H9 (cell line): Measurements from ENCODE around the gene IGFALS. TPM values are rescaled to one million over a fixed set of nuclear protein-coding genes. Genes with fewer than 3 reads are reported as not detected.

Experiments used
- DNase-seq: peaks from one replicate; pipeline ENCODE4 v3.0.0-alpha.2; 2017
- H2AFZ ChIP-seq: one replicate; pipeline ENCODE4 v1.6.1; 2013; ENCODE audit warnings: mild to moderate bottlenecking, low read length, control low read depth, moderate library complexity
- H2AK5ac ChIP-seq: 2 replicates; pipeline ENCODE4 v1.6.1; 2013; ENCODE audit warnings: low read length, control low read depth, mixed read lengths; ENCODE audit not compliant: insufficient read length
- H2BK120ac ChIP-seq: one replicate; pipeline ENCODE4 v1.6.1; 2013; ENCODE audit warnings: low read depth, mild to moderate bottlenecking, low read length, control low read depth, inconsistent platforms; ENCODE audit not compliant: poor library complexity, severe bottlenecking
- H2BK12ac ChIP-seq: 2 replicates; pipeline ENCODE4 v1.6.1; 2013; ENCODE audit warnings: low read length, control low read depth, mixed read lengths, low read depth; ENCODE audit not compliant: insufficient read length
- H2BK15ac ChIP-seq: 2 replicates; pipeline ENCODE4 v1.6.1; 2013; ENCODE audit warnings: low read depth, low read length, control low read depth
- H2BK20ac ChIP-seq: one replicate; pipeline ENCODE4 v1.6.1; 2013; ENCODE audit warnings: low read depth, mild to moderate bottlenecking, low read length, control low read depth, inconsistent platforms; ENCODE audit not compliant: poor library complexity, severe bottlenecking
- H2BK5ac ChIP-seq: 2 replicates; pipeline ENCODE4 v1.6.1; 2013; ENCODE audit warnings: low read length, control low read depth, mixed read lengths; ENCODE audit not compliant: insufficient read length
- H3K14ac ChIP-seq: 2 replicates; pipeline ENCODE4 v1.6.1; 2013; ENCODE audit warnings: low read length, control low read depth; ENCODE audit not compliant: insufficient read depth
- H3K18ac ChIP-seq: 2 replicates; pipeline ENCODE4 v1.6.1; 2013; ENCODE audit warnings: low read depth, mild to moderate bottlenecking, mixed read lengths, low read length, control low read depth; ENCODE audit not compliant: insufficient read length
- H3K23ac ChIP-seq: 2 replicates; pipeline ENCODE4 v1.6.1; 2013; ENCODE audit warnings: low read length, control low read depth, mixed read lengths, low read depth; ENCODE audit not compliant: insufficient read length
- H3K23me2 ChIP-seq: 2 replicates; pipeline ENCODE4 v1.6.1; 2013; ENCODE audit warnings: low read depth, mild to moderate bottlenecking, mixed read lengths, low read length, control low read depth; ENCODE audit not compliant: insufficient read length, poor library complexity, severe bottlenecking
- H3K27ac ChIP-seq: 2 replicates; pipeline ENCODE4 v1.5.1; 2013; ENCODE audit warnings: low read length, control low read depth, mixed read lengths, low read depth; ENCODE audit not compliant: insufficient read length
- H3K27me3 ChIP-seq: 2 replicates; pipeline ENCODE4 v1.6.1; 2013; ENCODE audit warnings: low read length, control low read depth, inconsistent platforms; ENCODE audit not compliant: insufficient read depth
- H3K4ac ChIP-seq: 2 replicates; pipeline ENCODE4 v1.6.1; 2013; ENCODE audit warnings: low read depth, mild to moderate bottlenecking, control low read depth, inconsistent platforms, low read length, moderate library complexity
- H3K4me1 ChIP-seq: 2 replicates; pipeline ENCODE4 v1.6.1; 2013; ENCODE audit warnings: low read length, control low read depth, inconsistent platforms; ENCODE audit not compliant: insufficient read depth
- H3K4me2 ChIP-seq: 2 replicates; pipeline ENCODE4 v1.6.1; 2013; ENCODE audit warnings: low read length, control low read depth, mixed read lengths; ENCODE audit not compliant: insufficient read length, insufficient read depth
- H3K56ac ChIP-seq: 2 replicates; pipeline ENCODE4 v1.6.1; 2013; ENCODE audit warnings: low read depth, mild to moderate bottlenecking, mixed read lengths, low read length, control low read depth; ENCODE audit not compliant: insufficient read length
- H3K79me1 ChIP-seq: 2 replicates; pipeline ENCODE4 v1.6.1; 2013; ENCODE audit warnings: low read depth, mild to moderate bottlenecking, moderate library complexity, low read length, control low read depth, inconsistent platforms; ENCODE audit not compliant: insufficient read depth, poor library complexity, severe bottlenecking
- H3K79me2 ChIP-seq: 2 replicates; pipeline ENCODE4 v1.6.1; 2013; ENCODE audit warnings: low read length, control low read depth, inconsistent platforms; ENCODE audit not compliant: insufficient read depth
- H3K9ac ChIP-seq: 2 replicates; pipeline ENCODE4 v1.6.1; 2013; ENCODE audit warnings: low read length, control low read depth, mixed read lengths; ENCODE audit not compliant: insufficient read length; ENCODE audit errors: extremely low read depth
- H3K9me3 ChIP-seq: one replicate; pipeline ENCODE4 v1.6.1; 2013; ENCODE audit warnings: low read depth, low read length, inconsistent platforms; ENCODE audit not compliant: control insufficient read depth
- H3T11ph ChIP-seq: one replicate; pipeline ENCODE4 v1.6.1; 2013; ENCODE audit warnings: mild to moderate bottlenecking, low read length, control low read depth, inconsistent platforms
- H4K20me1 ChIP-seq: one replicate; pipeline ENCODE4 v1.6.1; 2013; ENCODE audit not compliant: control insufficient read depth, insufficient read length, insufficient read depth
- H4K5ac ChIP-seq: 2 replicates; pipeline ENCODE4 v1.6.1; 2013; ENCODE audit warnings: low read depth, mild to moderate bottlenecking, mixed read lengths, low read length, control low read depth; ENCODE audit not compliant: insufficient read length
- H4K8ac ChIP-seq: replicated peaks from 2 replicates; pipeline ENCODE4 v1.6.1; 2013; ENCODE audit warnings: low read length, control low read depth, mixed read lengths, low read depth; ENCODE audit not compliant: insufficient read length
- H4K91ac ChIP-seq: 2 replicates; pipeline ENCODE4 v1.6.1; 2013; ENCODE audit warnings: low read depth, mild to moderate bottlenecking, moderate library complexity, mixed read lengths, low read length, control low read depth; ENCODE audit not compliant: insufficient read length
- H3K27ac Mint-ChIP-seq, 3 experiments: 2 replicates in 2 of 3; 3 replicates in 1 of 3; pipeline ENCODE4 v1.8.0; 2020 to 2021; ENCODE audit warnings: mixed read lengths in 3 of 3, mild to moderate bottlenecking in 1 of 3, moderate library complexity in 1 of 3
- H3K27me3 Mint-ChIP-seq: 2 replicates; pipeline ENCODE4 v1.8.0; 2021; ENCODE audit warnings: low read depth, mild to moderate bottlenecking, moderate library complexity, mixed read lengths
- H3K36me3 Mint-ChIP-seq, 3 experiments: 2 replicates in 2 of 3; 3 replicates in 1 of 3; pipeline ENCODE4 v1.8.0; 2020 to 2021; ENCODE audit warnings: low read depth in 3 of 3, mixed read lengths in 3 of 3; ENCODE audit not compliant: insufficient read depth in 1 of 3
- H3K4me1 Mint-ChIP-seq, 2 experiments: 2 replicates each; pipeline ENCODE4 v1.8.0; 2020; ENCODE audit warnings: mixed read lengths in 2 of 2
- H3K4me3 Mint-ChIP-seq, 2 experiments: 2 replicates in 1 of 2; 3 replicates in 1 of 2; pipeline ENCODE4 v1.8.0; 2020 to 2021; ENCODE audit warnings: mild to moderate bottlenecking in 2 of 2, mixed read lengths in 2 of 2, moderate library complexity in 1 of 2
- H3K9me3 Mint-ChIP-seq, 2 experiments: 2 replicates in 1 of 2; 3 replicates in 1 of 2; pipeline ENCODE4 v1.8.0; 2020; ENCODE audit warnings: mild to moderate bottlenecking in 2 of 2, mixed read lengths in 2 of 2, moderate library complexity in 1 of 2
- WGBS: extraction: QIAGEN DNeasy Blood & Tissue Kit; methylation state at CpG from one replicate; pipeline ENCODE4 v1.1.7; 2013; ENCODE audit warnings: missing lambda C conversion rate, low lambda C conversion rate, mixed read lengths; ENCODE audit not compliant: insufficient read length; ENCODE audit errors: extremely low coverage; 5-methylcytosine and 5-hydroxymethylcytosine counted together
- total RNA-seq: library from RNA; stranded (reverse); gene quantifications from 2 replicates; pipeline ENCODE4 v1.2.1, GENCODE V29; 2021
- TF ChIP-seq, protein P1 (sequence below): fragments of 200-600 bp; sonication (generic); conservative IDR thresholded peaks from 3 replicates; pipeline ENCODE4 v1.8.0; 2021; ENCODE audit warnings: antibody characterized with exemption, mild to moderate bottlenecking

The IGFALS gene
- total RNA-seq, 1 experiment from 2014 or later, result not detected

DNA sequence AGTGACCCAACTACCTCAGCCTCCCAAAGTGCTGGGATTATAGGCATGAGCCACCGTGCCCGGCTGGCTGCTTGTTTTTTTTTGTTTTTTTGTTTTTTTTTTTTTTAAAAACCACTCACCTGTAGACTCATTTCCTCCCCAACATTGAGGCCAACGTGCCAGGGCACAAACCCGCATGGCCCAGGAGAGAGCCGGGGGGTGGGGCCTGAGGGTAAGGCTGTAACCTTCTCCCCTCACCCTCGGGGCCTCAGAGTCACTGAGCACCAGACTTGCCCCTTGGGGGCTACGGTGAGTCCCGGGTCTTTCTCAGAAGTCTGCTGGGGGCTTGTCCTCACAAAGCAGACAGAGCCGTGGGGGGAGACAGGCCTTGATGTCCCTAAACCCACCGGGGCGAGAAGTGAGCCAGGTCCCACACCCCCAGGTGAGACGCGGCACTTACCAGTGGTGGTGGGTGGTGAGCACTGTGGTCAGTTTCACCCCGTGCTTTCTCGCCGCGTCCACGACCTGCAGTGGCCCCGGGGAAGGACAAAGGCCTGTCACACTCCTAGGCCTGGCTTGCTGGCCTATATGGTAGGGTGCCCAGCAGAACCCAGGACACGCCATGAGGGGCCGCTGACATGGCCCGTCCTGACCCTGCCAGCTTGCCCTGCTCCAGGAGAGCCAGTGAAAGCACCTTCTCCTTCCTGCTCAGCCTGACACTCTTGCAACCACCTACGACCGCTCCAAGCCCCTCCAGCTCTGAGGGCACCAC is 28.5 kb upstream of the IGFALS start:
- Histone ChIP-seq H2AK5ac (no peak overlapping the region), H3K79me1 (peaks cover 4% of the 10 kb centered on the region), H3K56ac (no peak overlapping the region), H3K4me2 (no peak overlapping the region), H2BK12ac (no peak overlapping the region), H4K20me1 (no peaks in the 10 kb centered on the region), H2BK5ac (no peak overlapping the region), H3K14ac (no peak overlapping the region), H3K79me2 (no peaks in the 10 kb centered on the region), H3K18ac (no peak overlapping the region), H3K23ac (no peak overlapping the region), H2AFZ (no peak overlapping the region), H3K9me3 (no peaks in the 10 kb centered on the region), H4K91ac (no peak overlapping the region), H3K27me3 (no peaks in the 10 kb centered on the region), H3K27ac (no peak overlapping the region), H3K4me1 (no peaks in the 10 kb centered on the region; the same call in 1 of the 2 replicates), H2BK15ac (no peak overlapping the region), H2BK120ac (no peak overlapping the region), H3K4ac (no peak overlapping the region), H3K9ac (no peak overlapping the region), H4K5ac (no peak overlapping the region), H3T11ph (no peak overlapping the region), H4K8ac (no peak overlapping the region), H2BK20ac (no peak overlapping the region), H3K23me2 (peaks cover 3% of the 10 kb centered on the region)
- no peak overlapping the region for H3K27ac Mint-ChIP-seq
- H3K27me3 Mint-ChIP-seq, result peaks cover 4% of the 10 kb centered on the region
- H3K4me3 Mint-ChIP-seq, result no peak overlapping the region
- TF ChIP-seq, protein P1, sequence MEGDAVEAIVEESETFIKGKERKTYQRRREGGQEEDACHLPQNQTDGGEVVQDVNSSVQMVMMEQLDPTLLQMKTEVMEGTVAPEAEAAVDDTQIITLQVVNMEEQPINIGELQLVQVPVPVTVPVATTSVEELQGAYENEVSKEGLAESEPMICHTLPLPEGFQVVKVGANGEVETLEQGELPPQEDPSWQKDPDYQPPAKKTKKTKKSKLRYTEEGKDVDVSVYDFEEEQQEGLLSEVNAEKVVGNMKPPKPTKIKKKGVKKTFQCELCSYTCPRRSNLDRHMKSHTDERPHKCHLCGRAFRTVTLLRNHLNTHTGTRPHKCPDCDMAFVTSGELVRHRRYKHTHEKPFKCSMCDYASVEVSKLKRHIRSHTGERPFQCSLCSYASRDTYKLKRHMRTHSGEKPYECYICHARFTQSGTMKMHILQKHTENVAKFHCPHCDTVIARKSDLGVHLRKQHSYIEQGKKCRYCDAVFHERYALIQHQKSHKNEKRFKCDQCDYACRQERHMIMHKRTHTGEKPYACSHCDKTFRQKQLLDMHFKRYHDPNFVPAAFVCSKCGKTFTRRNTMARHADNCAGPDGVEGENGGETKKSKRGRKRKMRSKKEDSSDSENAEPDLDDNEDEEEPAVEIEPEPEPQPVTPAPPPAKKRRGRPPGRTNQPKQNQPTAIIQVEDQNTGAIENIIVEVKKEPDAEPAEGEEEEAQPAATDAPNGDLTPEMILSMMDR, result no peak
- no peak for DNase-seq
- no peaks in the 10 kb centered on the region for H3K9me3 Mint-ChIP-seq
- 0 out of 4 replicates have a peak, but pooled peaks cover 2 to 5% of the 10 kb centered on the region in 2 experiments for H3K4me1 Mint-ChIP-seq
- WGBS, result no CpG with 5 or more reads among the region's 24 CpGs
- H3K36me3 Mint-ChIP-seq, result peaks cover 0 to 10% (median 4%) of the 10 kb centered on the region in 3 experiments; a peak in 5 of 7 replicates
